ENCODE measurements around the gene RHBDL3. TPM values are rescaled to one million over a fixed set of nuclear protein-coding genes. Genes with fewer than 3 reads are reported as not detected.

The RHBDL3 gene
- total and polyA plus RNA-seq, 10 of the 15 experiments (the other 5 are each of a cell fraction or from before 2014, with no cell fraction given): 0.04 to 0.24 (median 0.04) TPM; not detected in 5

DNA sequence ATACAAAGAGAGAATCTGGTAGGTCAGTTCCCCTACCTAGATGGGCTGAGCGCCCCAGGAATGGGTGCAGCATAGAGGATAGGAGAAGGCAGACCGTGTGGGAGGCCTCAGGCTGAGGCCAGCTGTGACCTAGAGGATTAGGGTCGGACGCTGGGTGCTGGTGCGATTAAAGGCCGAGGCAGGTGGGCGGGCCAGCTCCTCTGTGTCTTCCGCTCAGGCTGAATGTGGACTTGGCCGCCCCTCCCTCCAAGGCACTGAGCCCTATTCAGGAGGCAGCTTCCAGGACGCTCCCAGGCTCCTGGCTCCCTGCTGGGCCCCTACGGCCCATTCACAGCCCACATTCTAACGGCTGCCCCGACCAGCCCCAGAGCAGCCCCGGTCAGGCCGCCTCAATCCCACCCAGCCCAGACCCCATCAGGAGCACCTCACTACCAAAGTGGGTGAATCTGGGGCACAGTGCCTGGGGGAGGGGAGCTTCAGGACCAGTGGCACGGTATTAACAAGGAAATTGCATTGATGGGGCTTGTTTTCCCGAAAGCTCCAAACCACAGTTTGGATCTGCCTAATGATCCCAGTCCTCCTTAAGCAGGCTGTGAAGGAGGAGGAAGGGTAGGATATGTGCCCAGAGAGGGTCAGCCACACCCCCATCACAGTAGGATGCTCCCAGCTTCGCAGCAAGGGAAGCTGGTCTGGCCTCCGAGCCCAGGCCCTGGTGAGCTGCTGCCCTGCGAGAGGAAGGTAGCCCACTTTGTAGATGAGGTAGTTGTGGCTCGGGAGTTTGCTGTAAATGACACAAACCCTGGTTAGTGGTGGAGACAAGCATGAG lies 14.5 kb downstream of the RHBDL3 start (continued):
- TF ChIP-seq, protein P1, sequence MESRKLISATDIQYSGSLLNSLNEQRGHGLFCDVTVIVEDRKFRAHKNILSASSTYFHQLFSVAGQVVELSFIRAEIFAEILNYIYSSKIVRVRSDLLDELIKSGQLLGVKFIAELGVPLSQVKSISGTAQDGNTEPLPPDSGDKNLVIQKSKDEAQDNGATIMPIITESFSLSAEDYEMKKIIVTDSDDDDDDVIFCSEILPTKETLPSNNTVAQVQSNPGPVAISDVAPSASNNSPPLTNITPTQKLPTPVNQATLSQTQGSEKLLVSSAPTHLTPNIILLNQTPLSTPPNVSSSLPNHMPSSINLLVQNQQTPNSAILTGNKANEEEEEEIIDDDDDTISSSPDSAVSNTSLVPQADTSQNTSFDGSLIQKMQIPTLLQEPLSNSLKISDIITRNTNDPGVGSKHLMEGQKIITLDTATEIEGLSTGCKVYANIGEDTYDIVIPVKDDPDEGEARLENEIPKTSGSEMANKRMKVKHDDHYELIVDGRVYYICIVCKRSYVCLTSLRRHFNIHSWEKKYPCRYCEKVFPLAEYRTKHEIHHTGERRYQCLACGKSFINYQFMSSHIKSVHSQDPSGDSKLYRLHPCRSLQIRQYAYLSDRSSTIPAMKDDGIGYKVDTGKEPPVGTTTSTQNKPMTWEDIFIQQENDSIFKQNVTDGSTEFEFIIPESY (IDR thresholded peaks at IDR 0.05): no peak

DNA sequence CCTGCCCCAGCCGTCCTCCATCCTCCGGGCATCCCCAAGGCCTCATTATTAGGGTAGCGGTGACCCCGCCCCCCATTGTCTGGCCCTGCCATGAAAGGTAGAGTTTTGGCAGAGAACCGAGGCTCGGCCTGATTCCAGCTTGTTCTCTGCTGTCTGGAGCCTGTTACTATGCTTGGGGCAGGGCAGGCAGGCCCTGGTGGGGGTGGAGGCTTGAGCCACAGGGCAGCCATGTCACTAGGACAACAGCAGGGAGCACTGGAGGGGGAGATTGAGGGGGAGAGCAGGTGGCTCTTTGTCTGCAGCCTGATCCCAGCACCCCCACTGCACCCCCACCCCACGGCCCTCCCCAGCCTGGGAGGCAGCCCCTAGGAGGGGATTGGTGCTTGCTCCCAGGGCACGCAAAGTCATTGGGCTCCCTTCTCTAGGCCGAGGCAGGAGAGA lies 15.4 kb downstream of the RHBDL3 start:
- H3K79me2 ChIP-seq (ENCODE audit: control insufficient read depth, insufficient read depth, low read length): no peaks in the 10 kb centered on the region
- ChIA-PET CTCF (no interaction called here), POLR2A (no interaction called here), SMC1A (ENCODE audit: uncharacterized antibody, unreplicated experiment) (no interaction called here), RAD21 (ENCODE audit: unreplicated experiment) (no interaction called here)
- no peak for TF ChIP-seq BACH1 (IDR thresholded peaks at IDR 0.05; ENCODE audit: borderline replicate concordance)
- TF ChIP-seq SP1 (IDR thresholded peaks at IDR 0.05; ENCODE audit: low read depth, low read length): no peak
- no peak for TF ChIP-seq KDM1A (IDR thresholded peaks at IDR 0.05; ENCODE audit: borderline replicate concordance)
- H3K9ac ChIP-seq (ENCODE audit: control insufficient read depth, insufficient read depth, low read length): no peak overlapping the region
- FAIRE-seq (no peak), DNase-seq (ENCODE audit: low read depth, low spot score) (no peak), ATAC-seq (no peak)
- WGBS (ENCODE audit: insufficient coverage, insufficient replicate concordance, low lambda C conversion rate, missing lambda C conversion rate): 24% methylated on average over 7 of the region's 9 CpGs
- H3K36me3 ChIP-seq (ENCODE audit: control insufficient read depth in 2 of 2, insufficient read depth in 2 of 2, low read length in 1 of 2): no peaks in the 10 kb centered on the region
- H3K27me3 ChIP-seq (replicated peaks in 1 of 2; ENCODE audit: control insufficient read depth in 2 of 2, insufficient read depth in 2 of 2, low read length in 1 of 2): peaks cover 0 to 5% of the 10 kb centered on the region in 2 experiments; a peak in 1 of 4 replicates
- H3K4me2 ChIP-seq (ENCODE audit: control insufficient read depth, insufficient read depth): no peak overlapping the region
- H4K20me1 ChIP-seq (ENCODE audit: control insufficient read depth, insufficient read depth): no peaks in the 10 kb centered on the region
- H3K4me3 ChIP-seq: no peak overlapping the region
- in situ Hi-C loops (cut with MboI): no loop called here
- no TSS peak for BruUV-seq (replicated peaks)
- H2AFZ ChIP-seq (ENCODE audit: control insufficient read depth, low read depth, low read length): no peak overlapping the region
- H3K27ac ChIP-seq (ENCODE audit: control insufficient read depth, insufficient read depth): no peak overlapping the region
- peaks cover 4% of the 10 kb centered on the region; the same call in 1 of the 2 replicates for H3K4me1 ChIP-seq (ENCODE audit: control insufficient read depth, insufficient read depth, low read length)
- intact Hi-C loops (cut with micrococcal nuclease; ENCODE audit: unreplicated experiment): no loop called here
- H3K9me3 ChIP-seq (replicated peaks; ENCODE audit: control insufficient read depth, insufficient read depth, low read length): no peaks in the 10 kb centered on the region
